ENCODE data around the gene ABAT. TPM values are rescaled to one million over a fixed set of nuclear protein-coding genes. Genes with fewer than 3 reads are reported as not detected.
A peak's percentile ranks its signal among the peaks of the same experiment; 100 is the strongest.

ABAT gene
- polyA plus RNA-seq, 4 donors: 13.4 to 41.6 (median 34.6) TPM

DNA sequence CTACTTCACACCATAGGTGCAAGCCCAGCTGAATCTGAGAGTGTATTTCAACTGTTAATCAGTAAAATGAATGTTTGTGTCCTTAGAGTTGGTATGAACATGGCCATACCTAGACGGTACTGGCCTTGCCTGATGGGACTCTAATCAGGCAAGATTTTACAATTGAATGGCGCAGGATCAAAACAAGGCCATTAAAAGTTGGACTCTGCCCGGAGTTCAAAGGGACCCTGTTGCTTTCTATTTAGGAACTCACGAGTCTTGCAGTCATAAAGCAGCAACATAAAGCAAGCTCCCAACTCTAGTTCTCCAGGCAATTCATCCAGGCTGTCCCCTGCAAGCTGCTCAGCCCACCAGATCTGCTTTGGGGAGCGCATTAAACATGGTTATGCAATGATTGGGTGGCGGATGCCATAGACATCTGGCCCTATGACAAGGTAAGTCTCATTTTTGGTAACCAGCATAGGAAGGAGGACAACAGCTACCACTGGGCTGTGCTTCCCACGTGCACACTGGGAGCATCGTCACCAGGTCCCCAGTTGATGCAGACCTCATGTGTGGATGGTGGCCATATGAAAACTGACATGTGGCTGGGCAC, 114.3 kb downstream of the ABAT start:
- FAIRE-seq (no peak), DNase-seq (peak; percentile 96 to 97)
- WGBS, 3 donors: 13 to 65% (median 42%) methylated on average over 8 of the region's 8 CpGs
- Histone ChIP-seq H3K27ac (ENCODE audit: low read depth in 1 of 3, low read length in 2 of 3) (peak overlapping the region in 2 of 3 donors; percentile 43 to 75), H3K36me3 (ENCODE audit: control insufficient read depth in 3 of 3, insufficient read depth in 2 of 3, low read depth in 1 of 3, low read length in 3 of 3) (no peaks in the 10 kb centered on the region), H3K4me3 (ENCODE audit: low read depth in 1 of 3, low read length in 3 of 3) (no peak overlapping the region), H3K27me3 (ENCODE audit: control insufficient read depth in 3 of 3, insufficient read depth in 3 of 3, low read length in 3 of 3) (no peaks in the 10 kb centered on the region), H3K9me3 (ENCODE audit: control insufficient read depth in 2 of 2, insufficient read depth in 1 of 2, low read depth in 1 of 2, low read length in 1 of 2) (no peaks in the 10 kb centered on the region), H3K4me1 (ENCODE audit: control insufficient read depth in 3 of 3, insufficient read depth in 2 of 3, low read depth in 1 of 3, low read length in 2 of 3) (peaks cover 0 to 22% (median 3%) of the 10 kb centered on the region in 3 donors)

- peaks cover 2 to 18% (median 3%) of the 10 kb centered on the region in 3 donors for H3K4me1 ChIP-seq (ENCODE audit: control insufficient read depth in 3 of 3, insufficient read depth in 2 of 3, low read depth in 1 of 3, low read length in 2 of 3)
- H3K4me3 ChIP-seq (ENCODE audit: low read depth in 1 of 3, low read length in 3 of 3): no peak overlapping the region
- 85 to 90% (median 85%) methylated on average over 8 of the region's 8 CpGs for WGBS, 3 donors
- H3K27me3 ChIP-seq (ENCODE audit: control insufficient read depth in 3 of 3, insufficient read depth in 3 of 3, low read length in 3 of 3): no peaks in the 10 kb centered on the region
- FAIRE-seq: no peak
- no peak for DNase-seq
- H3K27ac ChIP-seq (ENCODE audit: low read depth in 1 of 3, low read length in 2 of 3): no peak overlapping the region
- peaks cover 0 to 12% (median 0%) of the 10 kb centered on the region in 3 donors for H3K36me3 ChIP-seq (ENCODE audit: control insufficient read depth in 3 of 3, insufficient read depth in 2 of 3, low read depth in 1 of 3, low read length in 3 of 3)
- H3K9me3 ChIP-seq (ENCODE audit: control insufficient read depth in 2 of 2, insufficient read depth in 1 of 2, low read depth in 1 of 2, low read length in 1 of 2): no peaks in the 10 kb centered on the region
These were observed 120.7 kb downstream of the ABAT start for GRCh38 chr16:8795091-8795490.

DNA sequence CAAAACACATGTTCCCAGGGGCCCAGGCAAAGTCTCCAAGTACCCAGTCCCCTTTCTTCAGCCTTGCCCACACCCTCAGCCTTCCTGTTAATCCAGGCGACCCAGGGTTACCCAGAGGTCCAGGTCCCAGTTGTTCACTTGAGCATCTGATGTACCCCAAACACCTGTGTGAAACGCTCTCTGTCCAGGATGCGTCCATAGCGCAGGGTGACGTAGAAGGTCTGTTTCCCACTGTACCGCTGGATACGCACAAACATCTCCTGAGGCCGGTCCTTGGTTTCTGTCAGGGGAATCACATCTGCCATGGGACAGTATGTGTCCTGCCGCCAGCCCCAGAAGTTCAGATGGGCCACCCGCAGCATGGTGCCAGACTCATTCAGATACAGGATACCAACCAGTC, 121.4 kb downstream of the ABAT start:
- no peaks in the 10 kb centered on the region for H3K9me3 ChIP-seq (ENCODE audit: control insufficient read depth in 2 of 2, insufficient read depth in 1 of 2, low read depth in 1 of 2, low read length in 1 of 2)
- no peaks in the 10 kb centered on the region for H3K27me3 ChIP-seq (ENCODE audit: control insufficient read depth in 3 of 3, insufficient read depth in 3 of 3, low read length in 3 of 3)
- WGBS, 3 donors: 90 to 93% (median 92%) methylated on average over 10 of the region's 10 CpGs
- H3K4me1 ChIP-seq (ENCODE audit: control insufficient read depth in 3 of 3, insufficient read depth in 2 of 3, low read depth in 1 of 3, low read length in 2 of 3): peaks cover 2 to 18% (median 3%) of the 10 kb centered on the region in 3 donors
- DNase-seq (no peak), FAIRE-seq (no peak)
- H3K4me3 ChIP-seq (ENCODE audit: low read depth in 1 of 3, low read length in 3 of 3): no peak overlapping the region
- no peak overlapping the region for H3K27ac ChIP-seq (ENCODE audit: low read depth in 1 of 3, low read length in 2 of 3)
- peaks cover 0 to 13% (median 0%) of the 10 kb centered on the region in 3 donors for H3K36me3 ChIP-seq (ENCODE audit: control insufficient read depth in 3 of 3, insufficient read depth in 2 of 3, low read depth in 1 of 3, low read length in 3 of 3)

GRCh38 chr16:8796469-8797363, 122.3 kb downstream of the ABAT start:
- Histone ChIP-seq H3K4me1 (ENCODE audit: control insufficient read depth in 3 of 3, insufficient read depth in 2 of 3, low read depth in 1 of 3, low read length in 2 of 3) (peaks cover 2 to 25% (median 6%) of the 10 kb centered on the region in 3 donors), H3K4me3 (ENCODE audit: low read depth in 1 of 3, low read length in 3 of 3) (peak overlapping the region; percentile 43 to 83 (median 77)), H3K9me3 (ENCODE audit: control insufficient read depth in 2 of 2, insufficient read depth in 1 of 2, low read depth in 1 of 2, low read length in 1 of 2) (no peaks in the 10 kb centered on the region), H3K36me3 (ENCODE audit: control insufficient read depth in 3 of 3, insufficient read depth in 2 of 3, low read depth in 1 of 3, low read length in 3 of 3) (peaks cover 0 to 13% (median 0%) of the 10 kb centered on the region in 3 donors), H3K27ac (ENCODE audit: low read depth in 1 of 3, low read length in 2 of 3) (peak overlapping the region in 2 of 3 donors; percentile 65 to 77), H3K27me3 (ENCODE audit: control insufficient read depth in 3 of 3, insufficient read depth in 3 of 3, low read length in 3 of 3) (no peaks in the 10 kb centered on the region)
- FAIRE-seq (no peak), DNase-seq (no peak)
- WGBS, 3 donors: 23 to 40% (median 34%) methylated on average over 14 of the region's 14 CpGs

DNA sequence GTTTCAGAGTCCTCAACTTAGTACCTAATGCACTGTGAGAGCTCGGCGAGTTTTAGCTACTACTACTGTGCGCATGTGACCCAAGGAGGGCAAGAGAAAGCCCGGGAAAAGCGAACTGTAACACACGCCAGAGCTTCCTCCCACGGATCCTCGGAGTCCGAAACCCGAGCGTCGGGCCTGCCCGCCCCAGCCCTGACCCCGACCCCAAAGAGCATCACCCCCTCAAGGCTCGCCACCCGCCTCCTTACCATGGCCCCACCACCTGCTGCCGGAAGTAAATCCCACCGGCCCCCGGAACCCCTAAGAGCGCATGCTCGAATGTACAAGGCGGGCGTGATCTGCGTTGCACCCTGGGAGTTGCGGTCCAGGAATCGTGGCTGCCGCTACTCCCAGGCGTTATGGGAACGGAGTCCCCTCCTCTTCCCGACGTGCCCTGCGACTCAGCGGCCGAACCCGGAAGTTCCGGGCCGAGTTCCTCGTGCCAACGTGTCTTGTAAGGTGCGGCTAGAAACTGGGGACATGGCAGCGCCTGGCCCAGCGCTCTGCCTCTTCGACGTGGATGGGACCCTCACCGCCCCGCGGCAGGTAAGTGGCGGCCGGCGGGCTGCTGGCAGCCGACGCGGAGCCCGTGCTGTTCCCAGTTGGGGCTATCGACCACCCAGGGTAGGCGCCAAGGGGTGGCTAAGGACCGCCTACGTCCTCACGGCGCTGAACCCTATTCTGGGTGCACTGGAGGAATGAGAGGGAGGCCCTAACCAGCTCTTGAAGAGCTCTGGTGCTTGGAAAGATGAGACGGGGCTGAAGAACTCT, 123.2 kb downstream of the ABAT start, which contains the start of the genes PMM2 and TMEM186:
Gene PMM2, plus strand, starts transcription at position 476 of the 810 bp plus-strand sequence. Its CDS starts 44 bp downstream, at position 520.
Gene TMEM186, minus strand, starts transcription at position 276 of the 810 bp plus-strand sequence. Its CDS starts 25 bp downstream, at position 251.
- H3K27me3 ChIP-seq (ENCODE audit: control insufficient read depth in 3 of 3, insufficient read depth in 3 of 3, low read length in 3 of 3): no peaks in the 10 kb centered on the region
- H3K9me3 ChIP-seq (ENCODE audit: control insufficient read depth in 2 of 2, insufficient read depth in 1 of 2, low read depth in 1 of 2, low read length in 1 of 2): no peaks in the 10 kb centered on the region
- peaks cover 5 to 20% (median 5%) of the 10 kb centered on the region in 3 donors for H3K36me3 ChIP-seq (ENCODE audit: control insufficient read depth in 3 of 3, insufficient read depth in 2 of 3, low read depth in 1 of 3, low read length in 3 of 3)
- H3K4me3 ChIP-seq (ENCODE audit: low read depth in 1 of 3, low read length in 3 of 3): peak within 1 kb of the TSS; percentile 77 to 88 (median 83)
- peak within 1 kb of the TSS; percentile 80 to 93 (median 85) for H3K27ac ChIP-seq (ENCODE audit: low read depth in 1 of 3, low read length in 2 of 3)
- DNase-seq: peak; percentile 98 to 99
- FAIRE-seq: no peak
- 0 to 1% (median 1%) methylated on average over 59 to 61 of the region's 61 CpGs for WGBS, 3 donors
- H3K4me1 ChIP-seq (ENCODE audit: control insufficient read depth in 3 of 3, insufficient read depth in 2 of 3, low read depth in 1 of 3, low read length in 2 of 3): peaks cover 2 to 31% (median 6%) of the 10 kb centered on the region in 3 donors

DNA sequence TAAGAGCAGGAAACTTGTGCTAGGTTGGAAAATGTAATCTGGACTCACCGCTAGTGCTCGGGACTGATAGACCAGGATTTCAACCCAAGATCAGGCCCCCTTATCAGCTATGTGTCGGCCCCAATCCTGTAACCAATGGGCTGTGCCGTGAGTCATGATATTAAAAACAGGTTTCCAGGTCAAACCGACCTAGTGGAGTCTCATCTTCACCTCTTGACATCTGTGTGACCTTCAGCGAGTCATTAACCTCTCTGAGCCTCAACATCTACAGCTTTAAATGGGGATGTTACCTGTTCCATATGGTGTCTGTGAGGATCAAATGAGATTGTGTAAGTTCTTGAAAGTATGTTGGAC, 123.7 kb downstream of the ABAT start:
- Histone ChIP-seq H3K9me3 (ENCODE audit: control insufficient read depth in 2 of 2, insufficient read depth in 1 of 2, low read depth in 1 of 2, low read length in 1 of 2) (no peaks in the 10 kb centered on the region), H3K27me3 (ENCODE audit: control insufficient read depth in 3 of 3, insufficient read depth in 3 of 3, low read length in 3 of 3) (no peaks in the 10 kb centered on the region), H3K4me3 (ENCODE audit: low read depth in 1 of 3, low read length in 3 of 3) (peak overlapping the region; percentile 77 to 88 (median 83)), H3K27ac (ENCODE audit: low read depth in 1 of 3, low read length in 2 of 3) (peak overlapping the region; percentile 80 to 93 (median 85)), H3K36me3 (ENCODE audit: control insufficient read depth in 3 of 3, insufficient read depth in 2 of 3, low read depth in 1 of 3, low read length in 3 of 3) (peaks cover 6 to 24% (median 8%) of the 10 kb centered on the region in 3 donors), H3K4me1 (ENCODE audit: control insufficient read depth in 3 of 3, insufficient read depth in 2 of 3, low read depth in 1 of 3, low read length in 2 of 3) (peaks cover 2 to 31% (median 6%) of the 10 kb centered on the region in 3 donors)
- no peak for FAIRE-seq
- WGBS, 3 donors: 0 to 2% (median 1%) methylated on average over 6 of the region's 6 CpGs
- peak; percentile 33 to 41 for DNase-seq

GRCh38 chr16:8798535-8799157, 124.2 kb downstream of the ABAT start:
- Histone ChIP-seq H3K4me1 (ENCODE audit: control insufficient read depth in 3 of 3, insufficient read depth in 2 of 3, low read depth in 1 of 3, low read length in 2 of 3) (peaks cover 2 to 31% (median 6%) of the 10 kb centered on the region in 3 donors), H3K27ac (ENCODE audit: low read depth in 1 of 3, low read length in 2 of 3) (peak overlapping the region; percentile 80 to 93 (median 85)), H3K27me3 (ENCODE audit: control insufficient read depth in 3 of 3, insufficient read depth in 3 of 3, low read length in 3 of 3) (no peaks in the 10 kb centered on the region), H3K4me3 (ENCODE audit: low read depth in 1 of 3, low read length in 3 of 3) (peak overlapping the region; percentile 77 to 88 (median 83)), H3K36me3 (ENCODE audit: control insufficient read depth in 3 of 3, insufficient read depth in 2 of 3, low read depth in 1 of 3, low read length in 3 of 3) (peaks cover 8 to 25% (median 8%) of the 10 kb centered on the region in 3 donors), H3K9me3 (ENCODE audit: control insufficient read depth in 2 of 2, insufficient read depth in 1 of 2, low read depth in 1 of 2, low read length in 1 of 2) (no peaks in the 10 kb centered on the region)
- DNase-seq: peak; percentile 19 to 20
- FAIRE-seq: no peak
- 13 to 44% (median 22%) methylated on average over 7 of the region's 7 CpGs for WGBS, 3 donors

Measured in small intestine (tissue), 7 donors.